Measurements from ENCODE around the gene GPN2.

GRCh38 chr1:26879793-26880192, 10.3 kb downstream of the GPN2 start:
- TF ChIP-seq CTCF (IDR thresholded peaks at IDR 0.05; ENCODE audit: borderline replicate concordance, extremely low read depth, low read length, poor library complexity, severe bottlenecking) (no peak), EZH2 (IDR thresholded peaks at IDR 0.05; ENCODE audit: borderline replicate concordance, low read depth, low read length, severe bottlenecking) (no peak)
